ENCODE measurements around the gene CLASRP.

GRCh38 chr19:45021971-45022370 is 16.9 kb upstream of the CLASRP start:
- TF ChIP-seq CTCF (IDR thresholded peaks at IDR 0.05; ENCODE audit: insufficient read depth, low read length) (no peak), REST (IDR thresholded peaks at IDR 0.05; ENCODE audit: insufficient replicate concordance, low read depth) (no peak)

All from HL-60 (cell line).